ENCODE data around the gene CDK14.
A peak's percentile ranks its signal among the peaks of the same experiment; 100 is the strongest.

GRCh38 chr7:91242097-91242844, 646.1 kb downstream of the CDK14 start:
- TF ChIP-seq POLR2AphosphoS5 (IDR thresholded peaks at IDR 0.05; ENCODE audit: borderline replicate concordance, low read depth, low read length), result peak; percentile 44; the same call in 1 of the 2 replicates
- TF ChIP-seq EZH2 (IDR thresholded peaks at IDR 0.05), result no peak

Measured in SK-N-MC (cell line).